Fibroblast of lung (primary cell): Measurements from ENCODE around the gene ZNHIT1. TPM values are rescaled to one million over a fixed set of nuclear protein-coding genes. Genes with fewer than 3 reads are reported as not detected.

Experiments
- DNase-seq, 2 donors: peaks; one replicate each; pipeline versions ENCODE4 v3.0.0 to v3.0.0-alpha.2; 2010; ENCODE audit warnings: low read depth in 2 of 2
- H2AFZ ChIP-seq: 2 replicates; pipeline ENCODE4 v1.5.1; 2012; ENCODE audit warnings: low read length, control low read depth, inconsistent platforms
- H3K27ac ChIP-seq: 2 replicates; pipeline ENCODE4 v1.5.1; 2011; ENCODE audit warnings: low read length, control low read depth; ENCODE audit not compliant: insufficient read depth
- H3K27me3 ChIP-seq: 2 replicates; pipeline ENCODE4 v1.5.1; 2011; ENCODE audit warnings: mild to moderate bottlenecking, low read length; ENCODE audit not compliant: control insufficient read depth, insufficient read depth
- H3K36me3 ChIP-seq: 2 replicates; pipeline ENCODE4 v1.5.1; 2011; ENCODE audit warnings: low read length; ENCODE audit not compliant: control insufficient read depth, insufficient read depth
- H3K4me1 ChIP-seq: 2 replicates; pipeline ENCODE4 v1.5.1; 2011; ENCODE audit warnings: low read length; ENCODE audit not compliant: control insufficient read depth, insufficient read depth; ENCODE audit errors: extremely low read depth
- H3K4me2 ChIP-seq: 2 replicates; pipeline ENCODE4 v1.5.1; 2011; ENCODE audit warnings: low read length, control low read depth; ENCODE audit not compliant: insufficient read depth; ENCODE audit errors: extremely low read depth
- H3K4me3 ChIP-seq, 4 experiments: fragments of 200-600 bp in 1 of 4; sonication (generic) in 1 of 4; replicated peaks in 1 of 4; 2 replicates each; pipeline ENCODE4 v1.5.1; 2011 to 2016; ENCODE audit warnings: low read length in 4 of 4, low read depth in 3 of 4, mild to moderate bottlenecking in 3 of 4, control low read depth in 2 of 4, inconsistent platforms in 1 of 4, mixed read lengths in 1 of 4; ENCODE audit not compliant: insufficient read depth in 1 of 4; ENCODE audit errors: control extremely low read depth in 1 of 4
- H3K79me2 ChIP-seq: 2 replicates; pipeline ENCODE4 v1.5.1; 2012; ENCODE audit warnings: mild to moderate bottlenecking, low read length, inconsistent platforms; ENCODE audit not compliant: control insufficient read depth, insufficient read depth
- H3K9ac ChIP-seq: 2 replicates; pipeline ENCODE4 v1.5.1; 2011; ENCODE audit warnings: mild to moderate bottlenecking, low read length, control low read depth; ENCODE audit not compliant: insufficient read depth
- H3K9me3 ChIP-seq: 2 replicates; pipeline ENCODE4 v1.5.1; 2012; ENCODE audit warnings: low read depth, low read length; ENCODE audit not compliant: control insufficient read depth, insufficient read depth
- H4K20me1 ChIP-seq: 2 replicates; pipeline ENCODE4 v1.5.1; 2011; ENCODE audit warnings: low read length; ENCODE audit not compliant: control insufficient read depth, insufficient read depth; ENCODE audit errors: extremely low read depth
- CTCF ChIP-seq, 2 donors: IDR thresholded peaks in 1 of 2; conservative IDR thresholded peaks in 1 of 2; 1 replicate in 1 of 2; 2 replicates in 1 of 2; pipeline ENCODE4 v1.5.1; 2011 to 2012; ENCODE audit warnings: low read length in 2 of 2, control low read depth in 1 of 2, inconsistent platforms in 1 of 2, low read depth in 1 of 2, mild to moderate bottlenecking in 1 of 2
- EZH2 ChIP-seq: IDR thresholded peaks from 2 replicates; pipeline ENCODE4 v1.5.1; 2012; ENCODE audit warnings: low read length, control low read depth, mild to moderate bottlenecking; ENCODE audit errors: missing control alignments
- polyA plus RNA-seq, 2 donors: library from polyadenylated mRNA; depleted of rRNA in 1 of 2; stranded (reverse) in 1 of 2; unstranded in 1 of 2; fragments of >200 nt; gene quantifications; 2 replicates each; pipeline ENCODE4 v1.2.1, GENCODE V29; 2011 to 2012; ENCODE audit warnings: missing spikeins in 1 of 2
- total RNA-seq: library from RNA; depleted of rRNA; stranded (reverse); fragments of >200 nt; gene quantifications from 2 replicates; pipeline ENCODE4 v1.2.1, GENCODE V29; 2014

Gene ZNHIT1
- total and polyA plus RNA-seq, 2 donors (not counting 1 experiment from before 2014, with no cell fraction given), result 36.6 to 62.1 TPM

GRCh38 chr7:101208794-101209193, 9.2 kb upstream of the ZNHIT1 start:
- H3K4me1 ChIP-seq, result no peaks in the 10 kb centered on the region
- no peak overlapping the region for H3K27ac ChIP-seq
- no peak overlapping the region for H2AFZ ChIP-seq
- no peak for DNase-seq
- H3K4me3 ChIP-seq, result no peak overlapping the region
- H3K27me3 ChIP-seq, result no peaks in the 10 kb centered on the region
- TF ChIP-seq EZH2 (no peak), CTCF (conservative IDR thresholded peaks at IDR 0.05 in 1 of 2, IDR thresholded peaks at IDR 0.05 in 1 of 2; ENCODE audit: low read depth in 1 of 2, low read length in 2 of 2) (no peak)
- H3K9me3 ChIP-seq, result no peaks in the 10 kb centered on the region
- H3K9ac ChIP-seq, result no peak overlapping the region
- H4K20me1 ChIP-seq, result no peaks in the 10 kb centered on the region
- no peak overlapping the region for H3K4me2 ChIP-seq
- H3K79me2 ChIP-seq, result no peaks in the 10 kb centered on the region
- peaks cover 21% of the 10 kb centered on the region for H3K36me3 ChIP-seq

GRCh38 chr7:101210143-101210542, 7.8 kb upstream of the ZNHIT1 start:
- H3K27me3 ChIP-seq, result no peaks in the 10 kb centered on the region
- DNase-seq, result no peak
- TF ChIP-seq EZH2 (no peak), CTCF (conservative IDR thresholded peaks at IDR 0.05 in 1 of 2, IDR thresholded peaks at IDR 0.05 in 1 of 2; ENCODE audit: low read depth in 1 of 2, low read length in 2 of 2) (no peak)
- H3K79me2 ChIP-seq, result no peaks in the 10 kb centered on the region
- no peak overlapping the region for H3K27ac ChIP-seq
- no peak overlapping the region for H3K4me2 ChIP-seq
- no peak overlapping the region for H2AFZ ChIP-seq
- no peak overlapping the region for H3K4me3 ChIP-seq
- no peaks in the 10 kb centered on the region for H4K20me1 ChIP-seq
- no peak overlapping the region for H3K9ac ChIP-seq
- peaks cover 24% of the 10 kb centered on the region for H3K36me3 ChIP-seq
- no peaks in the 10 kb centered on the region for H3K9me3 ChIP-seq
- peaks cover 3% of the 10 kb centered on the region for H3K4me1 ChIP-seq

GRCh38 chr7:101211501-101211900, 6.5 kb upstream of the ZNHIT1 start:
- Histone ChIP-seq H3K4me3 (no peak overlapping the region), H3K79me2 (peaks cover 11% of the 10 kb centered on the region), H3K9ac (no peak overlapping the region), H3K9me3 (no peaks in the 10 kb centered on the region), H3K4me1 (peaks cover 10% of the 10 kb centered on the region), H2AFZ (no peak overlapping the region), H4K20me1 (no peaks in the 10 kb centered on the region), H3K4me2 (no peak overlapping the region), H3K27me3 (no peaks in the 10 kb centered on the region), H3K27ac (no peak overlapping the region), H3K36me3 (peaks cover 29% of the 10 kb centered on the region)
- TF ChIP-seq CTCF (conservative IDR thresholded peaks at IDR 0.05 in 1 of 2, IDR thresholded peaks at IDR 0.05 in 1 of 2; ENCODE audit: low read depth in 1 of 2, low read length in 2 of 2) (no peak), EZH2 (no peak)
- DNase-seq, result no peak
